GM23248 (cell line): ENCODE measurements around the gene SLC6A16. TPM values are rescaled to one million over a fixed set of nuclear protein-coding genes. Genes with fewer than 3 reads are reported as not detected.
"Not testable (repeated sequence)": the region's sequence is repeated elsewhere in the genome, so short reads cannot be mapped to it uniquely, and the experiment has no call there.

ENCODE experiments used
- DNase-seq: peaks from one replicate; pipeline ENCODE4 v3.0.0-alpha.2; 2015
- H2AFZ ChIP-seq: fragments of 200-600 bp; sonication (generic); 2 replicates; pipeline ENCODE4 v1.6.1; 2016; ENCODE audit warnings: antibody characterized with exemption
- H3F3A ChIP-seq: fragments of 200-600 bp; sonication (generic); 2 replicates; pipeline ENCODE4 v1.6.1; 2016; ENCODE audit warnings: mild to moderate bottlenecking, antibody characterized with exemption, mixed run types; ENCODE audit not compliant: insufficient read depth
- H3K27ac ChIP-seq: fragments of 200-600 bp; sonication (generic); 2 replicates; pipeline ENCODE4 v1.5.1; 2016; ENCODE audit warnings: mild to moderate bottlenecking
- H3K27me3 ChIP-seq: fragments of 200-600 bp; sonication (generic); replicated peaks from 2 replicates; pipeline ENCODE4 v1.6.1; 2016; ENCODE audit warnings: mild to moderate bottlenecking; ENCODE audit not compliant: insufficient read depth
- H3K36me3 ChIP-seq: fragments of 200-600 bp; sonication (generic); 2 replicates; pipeline ENCODE4 v1.6.1; 2016; ENCODE audit warnings: low read depth, mild to moderate bottlenecking
- H3K4me1 ChIP-seq: fragments of 200-600 bp; sonication (generic); 2 replicates; pipeline ENCODE4 v1.6.1; 2016; ENCODE audit warnings: mild to moderate bottlenecking; ENCODE audit not compliant: insufficient read depth
- H3K4me2 ChIP-seq: fragments of 200-600 bp; sonication (generic); one replicate; pipeline ENCODE4 v1.6.1; 2016; ENCODE audit warnings: mild to moderate bottlenecking; ENCODE audit not compliant: unreplicated experiment
- H3K4me3 ChIP-seq: fragments of 200-600 bp; sonication (generic); 2 replicates; pipeline ENCODE4 v1.5.1; 2016; ENCODE audit warnings: mild to moderate bottlenecking
- H3K79me2 ChIP-seq: fragments of 200-600 bp; sonication (generic); 2 replicates; pipeline ENCODE4 v1.6.1; 2016; ENCODE audit warnings: mild to moderate bottlenecking; ENCODE audit not compliant: insufficient read depth
- H3K9ac ChIP-seq: fragments of 200-600 bp; sonication (generic); 2 replicates; pipeline ENCODE4 v1.6.1; 2016; ENCODE audit warnings: mild to moderate bottlenecking
- H3K9me2 ChIP-seq: fragments of 200-600 bp; sonication (generic); 2 replicates; pipeline ENCODE4 v1.6.1; 2016; ENCODE audit warnings: mixed run types, mild to moderate bottlenecking, moderate library complexity; ENCODE audit not compliant: insufficient read depth
- H3K9me3 ChIP-seq: fragments of 200-600 bp; sonication (generic); one replicate; pipeline ENCODE4 v1.6.1; 2017; ENCODE audit warnings: low read depth
- H4K20me1 ChIP-seq: fragments of 200-600 bp; sonication (generic); 2 replicates; pipeline ENCODE4 v1.6.0; 2016; ENCODE audit not compliant: insufficient read depth
- EZH2 ChIP-seq: fragments of 200-600 bp; sonication (generic); IDR thresholded peaks from 2 replicates; pipeline ENCODE4 v1.6.1; 2018; ENCODE audit warnings: antibody characterized with exemption, mild to moderate bottlenecking; ENCODE audit not compliant: insufficient read depth, poor library complexity, severe bottlenecking
- EZH2phosphoT487 ChIP-seq: fragments of 200-600 bp; sonication (generic); IDR thresholded peaks from 2 replicates; pipeline ENCODE4 v1.6.1; 2018; ENCODE audit warnings: antibody characterized with exemption, moderate library complexity, mild to moderate bottlenecking, low read depth; ENCODE audit not compliant: insufficient read depth
- WGBS, 2 experiments: methylation state at CpG; one replicate each; pipeline ENCODE4 v1.1.6; 2015 to 2017; ENCODE audit warnings: low lambda C conversion rate in 2 of 2, low coverage in 1 of 2; ENCODE audit errors: missing lambda C conversion rate in 2 of 2; 5-methylcytosine and 5-hydroxymethylcytosine counted together
- in situ Hi-C: fragments of 300-500 bp; cut with MboI; formaldehyde crosslinking; loops from 2 replicates; pipeline ENCODE4 v1.15.0; 2020
- polyA plus RNA-seq: library from polyadenylated mRNA; unstranded; fragments of >200 nt; fragmentation: Nextera tagmentation; extraction: Ambion mirVana; gene quantifications from 2 replicates; pipeline ENCODE4 v1.2.1, GENCODE V29; 2016
- total RNA-seq: library from RNA; depleted of rRNA; stranded (reverse); fragments of >200 nt; shearing (Covaris generic); gene quantifications from 2 replicates; pipeline ENCODE4 v1.2.3, GENCODE V29; 2014

SLC6A16 gene
- total and polyA plus RNA-seq, 2 experiments from 2014 or later = 0.40 TPM; not detected in 1

GRCh38 chr19:49287141-49287770, 37.7 kb downstream of the SLC6A16 start:
- no peak for DNase-seq
- 5 to 7% methylated on average over 2 of the region's 2 CpGs for WGBS, 2 experiments

DNA sequence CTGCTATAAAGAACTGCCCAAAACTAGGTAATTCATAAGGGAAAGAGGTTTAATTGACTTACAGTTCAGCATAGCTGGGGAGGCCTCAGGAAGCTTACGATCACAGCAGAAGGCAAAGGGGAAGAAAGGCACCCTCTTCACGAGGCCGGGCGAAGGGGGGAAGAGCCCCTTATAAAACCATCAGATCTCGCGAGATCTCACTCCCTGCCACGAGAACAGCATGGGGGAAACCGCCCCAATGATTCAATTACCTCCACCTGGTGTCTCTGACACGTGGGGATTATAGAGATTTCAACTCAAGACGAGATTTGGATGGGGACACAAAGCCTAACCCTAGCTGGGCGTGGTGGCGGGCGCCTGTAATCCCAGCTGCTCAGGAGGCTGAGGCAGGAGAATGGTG, 42.8 kb downstream of the SLC6A16 start:
- no peaks in the 10 kb centered on the region for H3K4me1 ChIP-seq
- peaks cover 4% of the 10 kb centered on the region; the same call in 1 of the 2 replicates for H3K27me3 ChIP-seq
- in situ Hi-C loops = no loop called here
- TF ChIP-seq EZH2 (no peak), EZH2phosphoT487 (no peak)
- H3K9me3 ChIP-seq = no peaks in the 10 kb centered on the region
- H3K79me2 ChIP-seq = no peaks in the 10 kb centered on the region
- no peak overlapping the region for H3K4me2 ChIP-seq
- H4K20me1 ChIP-seq = no peaks in the 10 kb centered on the region
- 61 to 68% methylated on average over 13 of the region's 13 CpGs for WGBS, 2 experiments
- no peak overlapping the region for H3K4me3 ChIP-seq
- H3K36me3 ChIP-seq = no peaks in the 10 kb centered on the region
- no peak for DNase-seq
- no peak overlapping the region for H2AFZ ChIP-seq
- no peak overlapping the region for H3K27ac ChIP-seq
- H3F3A ChIP-seq = no peaks in the 10 kb centered on the region
- no peak overlapping the region for H3K9ac ChIP-seq
- no peaks in the 10 kb centered on the region for H3K9me2 ChIP-seq

More at GRCh38 chr19:49287141-49287770, 37.7 kb downstream of the SLC6A16 start:
- Histone ChIP-seq H3K27me3 (no peaks in the 10 kb centered on the region), H3F3A (no peaks in the 10 kb centered on the region), H3K4me1 (no peaks in the 10 kb centered on the region), H3K79me2 (no peaks in the 10 kb centered on the region), H3K9me3 (no peaks in the 10 kb centered on the region), H2AFZ (no peak overlapping the region), H3K9me2 (no peaks in the 10 kb centered on the region), H3K4me3 (no peak overlapping the region), H4K20me1 (no peaks in the 10 kb centered on the region), H3K36me3 (no peaks in the 10 kb centered on the region), H3K4me2 (no peak overlapping the region), H3K9ac (no peak overlapping the region), H3K27ac (no peak overlapping the region)
- in situ Hi-C loops = no loop called here
- TF ChIP-seq EZH2 (no peak), EZH2phosphoT487 (no peak)

DNA sequence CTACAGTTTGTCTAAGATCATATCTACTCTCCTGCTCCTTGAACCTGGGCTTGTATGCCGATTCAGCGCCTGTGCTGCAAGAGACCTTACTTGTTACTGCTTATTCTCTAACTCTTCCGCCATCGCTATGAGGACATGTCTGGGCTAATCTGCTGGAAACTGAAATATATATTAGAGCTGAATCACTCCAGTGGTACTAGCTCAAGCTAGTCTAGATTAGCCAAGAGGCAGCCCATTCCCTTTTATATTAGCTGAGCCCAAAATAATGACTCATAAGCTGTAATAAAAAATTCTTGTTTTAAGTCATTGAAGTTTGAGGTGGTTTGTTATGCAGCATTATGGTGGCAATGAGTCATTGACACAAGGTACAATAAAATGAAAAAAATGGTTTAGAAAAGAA, 52.8 kb downstream of the SLC6A16 start:
- WGBS, 2 experiments = 99 to 100% methylated on average over 4 of the region's 4 CpGs
- no peak overlapping the region for H3K4me3 ChIP-seq
- in situ Hi-C loops = no loop called here
- no peaks in the 10 kb centered on the region for H3K9me3 ChIP-seq
- no peak overlapping the region for H3K4me2 ChIP-seq
- no peaks in the 10 kb centered on the region for H3K79me2 ChIP-seq
- H3K9me2 ChIP-seq = no peaks in the 10 kb centered on the region
- no peaks in the 10 kb centered on the region for H3F3A ChIP-seq
- H3K4me1 ChIP-seq = no peaks in the 10 kb centered on the region
- no peak overlapping the region for H3K27ac ChIP-seq
- no peaks in the 10 kb centered on the region for H4K20me1 ChIP-seq
- H3K36me3 ChIP-seq = no peaks in the 10 kb centered on the region
- DNase-seq = peak; percentile 53
- TF ChIP-seq EZH2phosphoT487 = no peak
- no peak for TF ChIP-seq EZH2
- peaks cover 28% of the 10 kb centered on the region for H3K27me3 ChIP-seq
- no peak overlapping the region for H3K9ac ChIP-seq
- H2AFZ ChIP-seq = no peak overlapping the region

GRCh38 chr19:49271080-49271753, 53.8 kb downstream of the SLC6A16 start:
- Histone ChIP-seq H3K9me3 (no peaks in the 10 kb centered on the region), H3K9me2 (no peaks in the 10 kb centered on the region), H3K36me3 (no peaks in the 10 kb centered on the region), H3K79me2 (no peaks in the 10 kb centered on the region), H3K9ac (no peak overlapping the region), H3K27me3 (peaks cover 22% of the 10 kb centered on the region; the same call in 1 of the 2 replicates), H2AFZ (no peak overlapping the region), H4K20me1 (no peaks in the 10 kb centered on the region), H3K4me3 (no peak overlapping the region), H3K4me2 (no peak overlapping the region), H3K4me1 (no peaks in the 10 kb centered on the region), H3F3A (no peaks in the 10 kb centered on the region), H3K27ac (no peak overlapping the region)
- WGBS, 2 experiments = 49 to 50% methylated on average over 4 of the region's 4 CpGs
- no peak for DNase-seq
- in situ Hi-C loops = no loop called here
- TF ChIP-seq EZH2 = no peak
- TF ChIP-seq EZH2phosphoT487 = no peak

GRCh38 chr19:49266409-49266808, 58.6 kb downstream of the SLC6A16 start:
- H4K20me1 ChIP-seq, H3F3A ChIP-seq, in situ Hi-C loops: not testable (repeated sequence)

More at GRCh38 chr19:49266409-49266808, 58.6 kb downstream of the SLC6A16 start:
- peak; percentile 76 for DNase-seq
- not testable (repeated sequence) for H3K9ac ChIP-seq, H2AFZ ChIP-seq, H3K4me1 ChIP-seq, H3K4me3 ChIP-seq, H3K27ac ChIP-seq, H3K36me3 ChIP-seq, H3K79me2 ChIP-seq, H3K4me2 ChIP-seq, H3K9me2 ChIP-seq, H3K9me3 ChIP-seq
- 24% methylated on average over 12 of the region's 12 CpGs for WGBS, 2 experiments
- H3K27me3 ChIP-seq = peaks cover 13% of the 10 kb centered on the region; the same call in 1 of the 2 replicates
